RWPE2 (cell line): ENCODE data around the gene TAOK2.
A peak's percentile ranks its signal among the peaks of the same experiment; 100 is the strongest.
"Not testable (repeated sequence)": the region's sequence is repeated elsewhere in the genome, so short reads cannot be mapped to it uniquely, and the experiment has no call there.

Source experiments
- ATAC-seq: fragments of 200-7000 bp; cut with Tn5 transposase; 3 replicates; pipeline ENCODE4 v1.9.1; 2021; ENCODE audit warnings: low read depth
- DNase-seq: peaks from one replicate; pipeline ENCODE4 v3.0.0-alpha.2; 2020; ENCODE audit warnings: low spot score
- H3K27ac ChIP-seq: fragments of 450-650 bp; 2 replicates; pipeline ENCODE4 v1.5.1; 2017; ENCODE audit warnings: mild to moderate bottlenecking; ENCODE audit not compliant: poor library complexity, severe bottlenecking
- H3K27me3 ChIP-seq: fragments of 250-450 bp; sonication (Bioruptor Pico); 2 replicates; pipeline ENCODE4 v1.5.1; 2021; ENCODE audit warnings: mild to moderate bottlenecking, moderate library complexity; ENCODE audit not compliant: insufficient read depth, poor library complexity, severe bottlenecking
- H3K36me3 ChIP-seq: fragments of 250-450 bp; sonication (Bioruptor Pico); 2 replicates; pipeline ENCODE4 v1.5.1; 2020; ENCODE audit warnings: low read depth, mild to moderate bottlenecking, moderate library complexity
- H3K4me1 ChIP-seq: fragments of 250-450 bp; sonication (Bioruptor Pico); 2 replicates; pipeline ENCODE4 v1.5.1; 2021; ENCODE audit warnings: mild to moderate bottlenecking, moderate library complexity; ENCODE audit not compliant: insufficient read depth, poor library complexity, severe bottlenecking
- H3K4me3 ChIP-seq: fragments of 250-450 bp; sonication (Bioruptor Pico); 2 replicates; pipeline ENCODE4 v1.5.1; 2021; ENCODE audit warnings: mild to moderate bottlenecking, moderate library complexity; ENCODE audit not compliant: severe bottlenecking
- H3K9me3 ChIP-seq: fragments of 250-450 bp; sonication (Bioruptor Pico); 2 replicates; pipeline ENCODE4 v1.5.1; 2021; ENCODE audit warnings: mild to moderate bottlenecking, moderate library complexity; ENCODE audit not compliant: severe bottlenecking
- CTCF ChIP-seq: fragments of 450-650 bp; IDR thresholded peaks from one replicate; pipeline ENCODE4 v1.5.1; 2017; ENCODE audit warnings: mild to moderate bottlenecking, moderate library complexity; ENCODE audit not compliant: poor library complexity, severe bottlenecking

The TAOK2 gene

GRCh38 chr16:30016555-30017276, 43.0 kb downstream of the TAOK2 start:
- ATAC-seq (no peak), DNase-seq (no peak)
- no peaks in the 10 kb centered on the region for H3K4me1 ChIP-seq
- H3K27me3 ChIP-seq: no peaks in the 10 kb centered on the region
- no peaks in the 10 kb centered on the region for H3K36me3 ChIP-seq
- H3K4me3 ChIP-seq: no peak overlapping the region
- TF ChIP-seq CTCF: no peak
- no peaks in the 10 kb centered on the region for H3K9me3 ChIP-seq
- H3K27ac ChIP-seq: no peak overlapping the region

GRCh38 chr16:30017277-30017656, 43.6 kb downstream of the TAOK2 start:
- H3K4me3 ChIP-seq: no peak overlapping the region
- TF ChIP-seq CTCF: no peak
- ATAC-seq (no peak), DNase-seq (no peak)
- no peaks in the 10 kb centered on the region for H3K27me3 ChIP-seq
- H3K4me1 ChIP-seq: no peaks in the 10 kb centered on the region
- no peaks in the 10 kb centered on the region for H3K36me3 ChIP-seq
- H3K27ac ChIP-seq: no peak overlapping the region
- H3K9me3 ChIP-seq: no peaks in the 10 kb centered on the region

GRCh38 chr16:30017937-30018336, 44.3 kb downstream of the TAOK2 start:
- not testable (repeated sequence) for H3K9me3 ChIP-seq, H3K36me3 ChIP-seq, ATAC-seq, H3K4me3 ChIP-seq, H3K27ac ChIP-seq, H3K4me1 ChIP-seq, H3K27me3 ChIP-seq, DNase-seq

- Histone ChIP-seq H3K9me3 (no peaks in the 10 kb centered on the region), H3K27ac (no peak overlapping the region), H3K36me3 (no peaks in the 10 kb centered on the region), H3K27me3 (no peaks in the 10 kb centered on the region), H3K4me3 (no peak overlapping the region), H3K4me1 (no peaks in the 10 kb centered on the region)
- no peak for DNase-seq
- ATAC-seq: peak; percentile 10; the same call in 1 of the 3 replicates
- no peak for TF ChIP-seq CTCF
Measured at GRCh38 chr16:30018731-30019158, 45.1 kb downstream of the TAOK2 start.

- Histone ChIP-seq H3K36me3 (no peaks in the 10 kb centered on the region), H3K27me3 (no peaks in the 10 kb centered on the region), H3K27ac (no peak within 1 kb of the TSS), H3K4me3 (no peak within 1 kb of the TSS), H3K9me3 (no peaks in the 10 kb centered on the region), H3K4me1 (no peaks in the 10 kb centered on the region)
- TF ChIP-seq CTCF: no peak
- no peak for DNase-seq
- ATAC-seq: no peak
Measured at GRCh38 chr16:30022887-30023286, 49.2 kb downstream of the TAOK2 start, which contains the start of gene C16orf92. Gene C16orf92 (plus strand): TSS chr16:30023198. CDS start chr16:30023341, 143 bp downstream.
